Right forelimb (tissue), 1 donor: ENCODE data around the gene LIMS4.
"Not testable (repeated sequence)": the region's sequence is repeated elsewhere in the genome, so short reads cannot be mapped to it uniquely, and the experiment has no call there.

Source experiments
- DNase-seq: peaks from one replicate; pipeline ENCODE4 v3.0.0-alpha.2; 2018

LIMS4 gene, protein sequence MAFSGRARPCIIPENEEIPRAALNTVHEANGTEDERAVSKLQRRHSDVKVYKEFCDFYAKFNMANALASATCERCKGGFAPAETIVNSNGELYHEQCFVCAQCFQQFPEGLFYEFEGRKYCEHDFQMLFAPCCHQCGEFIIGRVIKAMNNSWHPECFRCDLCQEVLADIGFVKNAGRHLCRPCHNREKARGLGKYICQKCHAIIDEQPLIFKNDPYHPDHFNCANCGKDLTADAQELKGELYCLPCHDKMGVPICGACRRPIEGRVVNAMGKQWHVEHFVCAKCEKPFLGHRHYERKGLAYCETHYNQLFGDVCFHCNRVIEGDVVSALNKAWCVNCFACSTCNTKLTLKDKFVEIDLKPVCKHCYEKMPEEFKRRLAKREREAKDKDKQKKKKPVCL

DNA sequence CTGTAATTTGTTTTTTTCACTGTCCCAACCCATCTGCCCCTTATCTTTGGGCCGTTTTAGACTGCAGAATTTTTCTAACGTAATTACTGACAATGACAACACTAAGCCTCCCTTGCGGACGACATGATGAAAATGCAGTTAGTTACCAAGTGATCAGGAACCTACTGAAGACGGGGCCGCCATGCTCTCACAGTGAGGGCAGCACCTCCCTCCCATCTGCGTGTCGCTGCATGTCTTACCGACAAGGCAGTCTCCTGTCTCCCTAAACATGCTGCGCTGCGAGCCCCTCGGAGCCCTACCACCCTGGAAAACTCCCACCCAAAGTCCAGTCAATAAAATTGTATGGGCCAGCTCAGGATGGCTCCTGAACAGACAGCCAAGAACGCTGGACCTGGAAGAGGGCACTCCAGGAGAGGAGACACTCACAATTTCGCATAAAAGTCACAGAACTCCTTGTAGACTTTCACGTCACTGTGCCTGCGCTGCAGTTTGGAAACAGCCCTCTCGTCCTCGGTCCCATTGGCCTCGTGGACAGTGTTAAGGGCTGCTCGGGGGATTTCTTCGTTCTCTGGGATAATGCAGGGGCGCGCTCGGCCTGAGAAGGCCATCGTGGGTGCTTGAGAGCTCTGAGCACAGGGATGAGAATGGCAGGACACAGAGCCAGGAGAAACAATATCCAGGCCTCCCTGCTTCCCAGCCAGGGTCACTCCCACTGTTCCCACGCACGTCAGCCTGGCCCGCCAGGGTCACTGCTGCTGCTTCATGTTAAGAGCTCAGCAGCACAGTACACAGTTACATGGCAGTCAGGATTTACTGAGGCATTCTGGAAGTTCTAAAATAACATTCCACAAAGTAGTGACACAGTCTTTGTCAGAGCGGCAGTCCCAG is at the start of gene LIMS4:
Gene LIMS4, minus strand, starts transcription at position 646 of the 888 bp plus-strand sequence. Its CDS starts 38 bp downstream, at position 608.
- not testable (repeated sequence) for DNase-seq

- not testable (repeated sequence) for DNase-seq
Observed at GRCh38 chr2:110499755-110500377, 27.2 kb upstream of the LIMS4 start.

DNA sequence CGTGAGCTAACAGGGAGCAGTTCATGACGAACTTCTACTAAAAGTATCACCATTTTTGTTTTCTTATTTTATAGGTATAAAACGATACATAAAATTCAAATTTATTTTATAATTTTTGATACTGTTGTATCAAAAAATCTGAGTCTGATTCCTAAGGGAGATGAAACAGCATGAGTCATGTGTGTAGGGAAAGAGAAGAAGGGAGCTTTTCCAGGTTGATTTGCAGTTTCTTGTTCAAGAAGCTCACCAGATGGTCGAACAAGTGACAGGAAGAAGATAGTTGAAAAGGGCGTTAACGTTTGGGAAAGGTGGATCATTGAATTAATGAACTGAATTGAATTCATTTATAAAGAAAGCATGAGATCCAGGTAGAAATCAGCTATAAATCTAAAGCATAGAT is 23.4 kb upstream of the LIMS4 start:
- not testable (repeated sequence) for DNase-seq

GRCh38 chr2:110494488-110494887 is 21.9 kb upstream of the LIMS4 start:
- not testable (repeated sequence) for DNase-seq

DNA sequence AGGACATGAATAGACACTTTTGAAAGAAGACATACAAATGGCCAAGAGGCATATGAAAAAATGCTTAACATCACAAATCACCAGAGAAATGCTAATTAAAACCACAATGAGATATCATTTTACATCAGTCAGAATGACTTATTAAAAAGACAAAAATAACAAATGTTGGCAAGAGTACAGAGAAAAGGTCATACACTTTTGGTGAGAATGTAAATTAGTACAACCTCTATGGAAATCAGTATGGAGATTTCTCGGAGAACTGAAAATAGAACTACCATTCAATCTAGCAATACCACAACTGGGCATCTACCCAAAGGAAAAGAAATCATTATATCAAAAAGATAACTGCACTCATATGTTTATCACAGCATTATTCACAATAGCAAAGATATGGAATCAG is 16.4 kb upstream of the LIMS4 start:
- DNase-seq, result not testable (repeated sequence)

DNA sequence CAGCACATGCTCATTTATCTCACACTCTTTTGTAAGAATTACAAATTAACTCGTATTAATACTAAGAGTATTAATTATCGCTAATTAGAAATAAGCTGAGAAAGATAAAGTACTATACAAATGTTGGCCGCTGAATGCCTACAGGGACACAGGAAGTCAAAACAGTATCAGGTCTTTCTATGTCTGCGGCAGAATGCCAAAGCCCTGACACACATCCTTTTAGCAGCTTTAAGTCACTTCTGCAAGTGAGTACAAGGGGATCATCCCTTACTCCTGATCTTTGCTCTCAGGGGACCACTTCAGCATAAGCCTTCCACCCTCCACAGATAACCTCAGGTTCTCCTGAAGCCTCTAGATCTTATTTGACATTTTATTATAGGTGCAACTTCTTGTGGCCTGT is 10.1 kb upstream of the LIMS4 start:
- DNase-seq, result not testable (repeated sequence)

GRCh38 chr2:110481200-110481599 is 8.6 kb upstream of the LIMS4 start:
- not testable (repeated sequence) for DNase-seq

DNA sequence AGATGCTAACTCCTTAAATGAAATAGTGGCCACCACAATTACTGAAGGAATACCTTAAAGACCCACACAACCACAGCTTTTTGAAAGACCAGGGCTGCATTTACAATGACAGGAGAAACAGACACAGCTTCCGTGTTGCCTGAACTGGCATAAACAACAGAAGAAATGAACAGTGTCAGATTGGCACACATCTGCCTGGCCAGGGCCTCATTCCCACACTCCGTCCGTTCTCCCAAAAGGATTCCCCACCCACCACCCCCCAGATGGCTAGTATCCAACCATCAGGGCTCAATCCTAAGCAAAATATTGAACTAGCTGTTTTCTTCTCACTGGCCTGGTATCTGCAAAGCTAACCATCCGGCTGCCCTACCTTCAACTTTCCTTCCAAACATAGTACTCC is 7.5 kb upstream of the LIMS4 start:
- not testable (repeated sequence) for DNase-seq

DNA sequence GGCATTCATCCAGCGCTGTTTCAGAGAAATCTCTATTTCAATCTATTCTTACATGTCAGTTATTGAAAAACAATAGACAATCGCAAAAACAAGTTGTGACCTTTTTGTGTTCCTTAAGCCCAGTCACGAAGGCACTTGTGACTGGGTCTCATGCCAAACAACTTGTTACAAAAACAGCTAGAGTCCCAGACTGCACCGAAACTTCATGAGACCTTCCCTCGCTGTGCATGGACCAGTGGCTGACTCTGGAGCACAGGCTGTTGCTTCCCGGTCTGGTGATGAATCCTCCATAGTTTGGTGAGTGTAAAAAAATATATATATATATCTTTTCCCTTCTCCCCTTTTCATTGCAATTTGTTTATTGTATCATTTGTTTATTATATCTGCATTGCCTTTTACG is 4.8 kb upstream of the LIMS4 start:
- not testable (repeated sequence) for DNase-seq

DNA sequence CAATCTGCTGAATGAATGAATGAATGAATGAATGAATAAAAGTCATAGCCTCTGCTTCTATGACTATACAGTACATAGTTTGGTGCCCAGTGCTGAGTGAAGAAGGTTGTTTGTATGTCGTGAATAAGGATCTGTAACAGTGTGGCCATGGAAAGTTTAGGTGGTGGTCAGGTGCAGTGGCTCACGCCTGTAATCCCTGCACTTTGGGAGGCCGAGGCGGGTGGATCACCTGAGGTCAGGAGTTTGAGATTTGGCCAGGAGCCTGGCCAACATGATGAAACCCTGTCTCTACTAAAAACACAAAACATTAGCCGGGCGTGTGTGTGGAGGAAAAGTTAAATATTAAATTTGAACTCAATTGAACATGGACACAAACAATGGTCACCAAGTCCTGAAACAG is 4.3 kb upstream of the LIMS4 start:
- not testable (repeated sequence) for DNase-seq

GRCh38 chr2:110475627-110476359 is 3.2 kb upstream of the LIMS4 start:
- DNase-seq, result not testable (repeated sequence)

DNA sequence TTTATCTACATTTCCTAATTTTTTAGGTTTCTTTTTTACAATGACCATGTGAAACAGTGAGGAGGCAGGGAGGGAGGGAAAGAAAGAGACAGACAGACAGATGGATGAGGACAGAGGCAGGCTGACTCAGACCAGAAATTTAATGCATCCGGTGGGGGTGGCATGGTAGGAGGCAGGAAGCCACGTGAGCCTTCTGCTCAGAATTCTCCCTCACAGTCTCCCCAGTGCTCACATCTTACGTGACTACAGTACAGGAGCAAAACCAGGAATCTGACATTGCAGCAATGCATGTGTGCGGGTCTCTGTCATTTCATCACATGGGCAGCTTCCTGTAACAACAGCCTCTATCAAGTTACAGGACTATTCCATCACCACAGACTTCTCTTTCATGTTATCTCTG is 2.3 kb upstream of the LIMS4 start:
- not testable (repeated sequence) for DNase-seq

DNA sequence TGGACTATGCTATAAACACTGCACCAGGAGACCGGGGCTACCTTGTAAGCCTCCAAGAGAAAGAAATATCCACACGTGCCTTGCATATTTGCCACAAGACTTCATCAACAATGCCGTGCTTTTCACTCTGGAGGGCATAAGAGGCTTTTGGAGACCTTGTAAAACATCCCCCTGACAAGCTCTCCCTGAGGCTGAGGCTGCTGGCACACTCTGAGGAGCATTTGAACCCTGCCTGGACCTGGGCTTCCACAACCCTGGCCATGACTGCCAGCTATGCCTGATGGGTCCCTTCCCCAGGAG is 393 bp upstream of the LIMS4 start:
- not testable (repeated sequence) for DNase-seq

- DNase-seq, result not testable (repeated sequence)
Observed at GRCh38 chr2:110468921-110469320, 3.7 kb downstream of the LIMS4 start.

- DNase-seq, result not testable (repeated sequence)
Observed at GRCh38 chr2:110465312-110465711, 7.3 kb downstream of the LIMS4 start.

GRCh38 chr2:110462458-110462857 is 10.2 kb downstream of the LIMS4 start:
- DNase-seq, result not testable (repeated sequence)

GRCh38 chr2:110460318-110460717 is 12.3 kb downstream of the LIMS4 start:
- DNase-seq, result not testable (repeated sequence)

DNA sequence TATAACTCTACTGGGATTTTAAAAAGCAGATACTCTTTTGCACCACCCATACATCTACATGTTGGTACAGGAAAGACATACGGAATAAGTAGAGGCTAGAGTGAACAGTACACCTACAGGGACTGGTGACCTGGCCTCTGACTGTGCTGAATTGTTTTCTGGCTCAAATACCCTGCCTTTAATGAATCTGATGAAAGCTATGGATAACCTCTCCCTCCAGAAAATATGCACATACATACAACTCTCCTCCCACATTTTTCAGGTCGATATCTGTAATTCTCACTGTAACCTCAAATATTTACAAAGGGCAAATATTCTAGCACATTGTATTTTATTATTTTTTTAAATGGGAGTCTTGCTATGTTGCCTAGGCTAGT is 15.4 kb downstream of the LIMS4 start:
- DNase-seq, result not testable (repeated sequence)

DNA sequence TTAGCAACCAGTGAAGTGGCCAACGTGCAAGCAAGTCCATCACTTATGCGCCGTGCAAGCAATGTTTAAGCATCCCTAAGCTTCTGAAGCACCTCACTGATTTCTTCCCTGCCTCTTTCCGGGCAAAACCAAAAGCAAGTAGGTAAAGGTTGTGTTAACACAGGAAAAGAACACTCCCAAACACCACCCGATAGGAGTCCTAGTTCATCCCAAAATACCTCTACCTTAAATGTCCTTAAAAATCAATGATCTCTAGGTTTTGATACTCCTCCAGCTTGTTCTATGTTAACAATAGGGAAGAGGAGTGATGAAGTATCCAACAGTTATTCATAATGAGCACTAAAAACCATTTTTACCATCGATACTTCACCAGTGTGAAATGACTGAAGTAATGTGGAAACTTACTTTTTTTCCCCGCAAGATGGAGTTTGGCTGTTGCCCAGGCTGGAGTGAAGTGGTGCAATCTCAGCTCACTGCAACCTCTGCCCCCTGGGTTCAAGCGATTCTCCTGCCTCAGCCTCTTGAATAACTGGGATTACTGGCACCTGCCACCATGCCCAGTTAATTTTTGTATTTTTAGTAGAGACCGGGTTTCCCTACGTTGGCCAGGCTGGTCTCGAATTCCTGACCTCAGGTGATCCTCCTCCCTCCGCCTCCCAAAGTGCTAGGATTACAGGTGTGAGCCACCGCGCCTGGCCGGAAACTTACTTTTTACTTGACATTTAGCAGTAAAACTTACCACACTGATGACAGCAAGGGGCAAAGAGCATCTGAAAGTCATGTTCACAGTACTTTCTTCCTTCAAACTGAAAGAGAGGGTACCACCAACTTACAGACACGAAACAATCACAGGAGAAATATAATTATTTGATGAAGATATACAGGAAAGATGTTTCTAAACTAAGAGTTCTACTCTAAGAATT is 16.1 kb downstream of the LIMS4 start:
- not testable (repeated sequence) for DNase-seq

GRCh38 chr2:110455080-110455670 is 17.4 kb downstream of the LIMS4 start:
- DNase-seq, result not testable (repeated sequence)

GRCh38 chr2:110450951-110451350 is 21.7 kb downstream of the LIMS4 start:
- DNase-seq, result not testable (repeated sequence)
